Mesothelial cell of epicardium (in vitro differentiated cells): ENCODE measurements around the gene KMT2C. TPM values are rescaled to one million over a fixed set of nuclear protein-coding genes. Genes with fewer than 3 reads are reported as not detected.
A peak's percentile ranks its signal among the peaks of the same experiment; 100 is the strongest.
"Not testable (repeated sequence)": the region's sequence is repeated elsewhere in the genome, so short reads cannot be mapped to it uniquely, and the experiment has no call there.

Experiments used
- DNase-seq, 2 experiments: peaks; one replicate each; pipeline ENCODE4 v3.0.0; 2021; ENCODE audit warnings: low spot score in 2 of 2; ENCODE audit not compliant: unreplicated experiment in 2 of 2
- H3K27ac Mint-ChIP-seq: 2 replicates; pipeline ENCODE4 v1.8.0; 2021; ENCODE audit warnings: mixed read lengths
- H3K27me3 Mint-ChIP-seq: 2 replicates; pipeline ENCODE4 v1.8.0; 2021; ENCODE audit warnings: low read depth, mixed read lengths
- H3K36me3 Mint-ChIP-seq: 2 replicates; pipeline ENCODE4 v1.8.0; 2021; ENCODE audit warnings: mixed read lengths
- H3K4me1 Mint-ChIP-seq: 2 replicates; pipeline ENCODE4 v1.8.0; 2021; ENCODE audit warnings: mixed read lengths
- H3K4me3 Mint-ChIP-seq: 2 replicates; pipeline ENCODE4 v1.8.0; 2021; ENCODE audit warnings: mild to moderate bottlenecking, moderate library complexity, mixed read lengths
- H3K9me3 Mint-ChIP-seq: 2 replicates; pipeline ENCODE4 v1.8.0; 2021; ENCODE audit warnings: mixed read lengths
- total RNA-seq: library from RNA; stranded (reverse); gene quantifications from 3 replicates; pipeline ENCODE4 v1.2.1, GENCODE V29; 2021
- TF ChIP-seq, protein P1 (sequence below): fragments of 200-600 bp; sonication (generic); IDR thresholded peaks from one replicate; pipeline ENCODE4 v1.5.0; 2021; ENCODE audit warnings: antibody characterized with exemption; ENCODE audit not compliant: unreplicated experiment

Gene KMT2C
- total RNA-seq, 1 donor from 2014 or later = 108 TPM

GRCh38 chr7:152245417-152245816, 190.4 kb downstream of the KMT2C start:
- Mint-ChIP-seq H3K4me1 (peaks cover 21% of the 10 kb centered on the region), H3K36me3 (peaks cover 22% of the 10 kb centered on the region)
- not testable (repeated sequence) for H3K4me3 Mint-ChIP-seq, H3K9me3 Mint-ChIP-seq, DNase-seq, H3K27me3 Mint-ChIP-seq, H3K27ac Mint-ChIP-seq

GRCh38 chr7:152243464-152243863, 192.3 kb downstream of the KMT2C start:
- H3K36me3 Mint-ChIP-seq = peaks cover 14% of the 10 kb centered on the region
- not testable (repeated sequence) for H3K27ac Mint-ChIP-seq, H3K4me3 Mint-ChIP-seq, DNase-seq, H3K9me3 Mint-ChIP-seq, H3K27me3 Mint-ChIP-seq
- H3K4me1 Mint-ChIP-seq = peaks cover 28% of the 10 kb centered on the region

DNA sequence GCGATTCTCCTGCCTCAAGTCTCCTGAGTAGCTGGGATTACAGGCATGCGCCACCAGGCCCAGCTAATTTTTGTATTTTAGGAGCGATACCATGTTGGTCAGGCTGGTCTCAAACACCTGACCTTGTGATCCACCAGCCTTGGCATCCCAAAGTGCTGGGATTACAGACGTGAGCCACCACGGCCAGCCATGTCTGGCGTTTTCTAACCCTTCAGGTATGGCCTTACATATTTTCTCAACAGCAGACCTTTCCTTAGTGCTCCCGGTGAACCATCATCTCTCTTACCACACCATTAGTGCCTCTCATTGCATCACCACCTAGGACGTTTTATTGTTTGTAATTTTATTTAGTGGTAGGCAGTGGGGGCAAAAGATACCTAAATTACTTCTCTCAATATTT, 194.5 kb downstream of the KMT2C start:
- H3K4me3 Mint-ChIP-seq, DNase-seq, H3K9me3 Mint-ChIP-seq, H3K27ac Mint-ChIP-seq, H3K27me3 Mint-ChIP-seq: not testable (repeated sequence)
- Mint-ChIP-seq H3K4me1 (peaks cover 28% of the 10 kb centered on the region), H3K36me3 (peaks cover 11% of the 10 kb centered on the region)

- Mint-ChIP-seq H3K27ac (peak overlapping the region; percentile 47), H3K4me1 (peaks cover 16% of the 10 kb centered on the region), H3K36me3 (peaks cover 21% of the 10 kb centered on the region)
- not testable (repeated sequence) for H3K4me3 Mint-ChIP-seq, H3K27me3 Mint-ChIP-seq, DNase-seq, H3K9me3 Mint-ChIP-seq
These were observed 199.5 kb downstream of the KMT2C start for GRCh38 chr7:152236306-152236705.

DNA sequence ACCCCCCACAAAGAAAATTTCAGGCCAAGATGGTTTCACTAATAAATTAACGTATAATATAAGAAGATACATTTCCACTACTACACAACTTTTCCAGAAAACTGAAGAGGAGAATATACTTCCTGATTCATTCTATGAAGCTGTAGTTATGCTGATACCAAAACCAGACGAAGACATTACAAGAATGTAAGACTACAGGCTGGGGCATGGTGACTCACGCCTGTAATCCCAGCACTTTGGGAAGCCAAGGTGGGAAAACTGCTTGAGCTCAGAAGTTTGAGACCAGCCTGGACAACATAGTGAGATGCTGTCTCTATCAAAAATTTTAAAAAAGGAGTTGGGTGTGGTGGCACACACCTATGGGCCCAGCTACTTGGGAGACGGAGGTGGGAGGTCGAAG, 201.4 kb downstream of the KMT2C start:
- H3K36me3 Mint-ChIP-seq = peaks cover 25% of the 10 kb centered on the region
- H3K4me3 Mint-ChIP-seq, H3K27me3 Mint-ChIP-seq, H3K27ac Mint-ChIP-seq, H3K4me1 Mint-ChIP-seq, DNase-seq, H3K9me3 Mint-ChIP-seq: not testable (repeated sequence)

GRCh38 chr7:152231089-152231488, 204.7 kb downstream of the KMT2C start:
- Mint-ChIP-seq H3K4me3 (no peak overlapping the region), H3K4me1 (no peaks in the 10 kb centered on the region), H3K27me3 (no peaks in the 10 kb centered on the region), H3K27ac (no peak overlapping the region), H3K36me3 (peaks cover 28% of the 10 kb centered on the region), H3K9me3 (no peaks in the 10 kb centered on the region)
- no peak for DNase-seq
- TF ChIP-seq, protein P1, sequence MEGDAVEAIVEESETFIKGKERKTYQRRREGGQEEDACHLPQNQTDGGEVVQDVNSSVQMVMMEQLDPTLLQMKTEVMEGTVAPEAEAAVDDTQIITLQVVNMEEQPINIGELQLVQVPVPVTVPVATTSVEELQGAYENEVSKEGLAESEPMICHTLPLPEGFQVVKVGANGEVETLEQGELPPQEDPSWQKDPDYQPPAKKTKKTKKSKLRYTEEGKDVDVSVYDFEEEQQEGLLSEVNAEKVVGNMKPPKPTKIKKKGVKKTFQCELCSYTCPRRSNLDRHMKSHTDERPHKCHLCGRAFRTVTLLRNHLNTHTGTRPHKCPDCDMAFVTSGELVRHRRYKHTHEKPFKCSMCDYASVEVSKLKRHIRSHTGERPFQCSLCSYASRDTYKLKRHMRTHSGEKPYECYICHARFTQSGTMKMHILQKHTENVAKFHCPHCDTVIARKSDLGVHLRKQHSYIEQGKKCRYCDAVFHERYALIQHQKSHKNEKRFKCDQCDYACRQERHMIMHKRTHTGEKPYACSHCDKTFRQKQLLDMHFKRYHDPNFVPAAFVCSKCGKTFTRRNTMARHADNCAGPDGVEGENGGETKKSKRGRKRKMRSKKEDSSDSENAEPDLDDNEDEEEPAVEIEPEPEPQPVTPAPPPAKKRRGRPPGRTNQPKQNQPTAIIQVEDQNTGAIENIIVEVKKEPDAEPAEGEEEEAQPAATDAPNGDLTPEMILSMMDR = no peak

- H3K4me1 Mint-ChIP-seq, H3K27me3 Mint-ChIP-seq, H3K27ac Mint-ChIP-seq, DNase-seq, H3K9me3 Mint-ChIP-seq, H3K4me3 Mint-ChIP-seq: not testable (repeated sequence)
- peaks cover 31% of the 10 kb centered on the region for H3K36me3 Mint-ChIP-seq
These were observed 216.2 kb downstream of the KMT2C start for GRCh38 chr7:152219556-152219955.

- H3K27ac Mint-ChIP-seq, H3K4me1 Mint-ChIP-seq, H3K27me3 Mint-ChIP-seq, H3K9me3 Mint-ChIP-seq, DNase-seq, H3K4me3 Mint-ChIP-seq: not testable (repeated sequence)
- H3K36me3 Mint-ChIP-seq = peaks cover 27% of the 10 kb centered on the region
These were observed 227.0 kb downstream of the KMT2C start for GRCh38 chr7:152208766-152209165.

DNA sequence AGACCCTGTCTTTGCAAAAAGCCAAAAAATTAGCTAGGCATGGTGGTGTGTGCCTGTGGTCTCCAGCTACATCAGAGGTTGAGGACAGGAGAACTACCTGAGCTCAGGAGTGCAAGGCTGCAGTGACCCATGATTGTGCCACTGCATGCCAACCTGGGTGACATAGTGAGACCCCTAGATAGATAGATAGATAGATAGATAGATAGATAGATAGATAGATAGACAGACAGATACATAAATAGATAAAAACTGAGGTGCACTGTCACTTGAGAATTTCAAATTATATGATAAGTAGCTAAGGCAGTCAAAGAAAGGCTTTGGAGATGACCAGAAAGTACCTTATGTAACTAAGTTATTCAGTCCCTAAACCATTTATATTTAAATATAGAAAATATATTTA, 231.4 kb downstream of the KMT2C start:
- H3K27me3 Mint-ChIP-seq, H3K9me3 Mint-ChIP-seq, H3K4me3 Mint-ChIP-seq, H3K4me1 Mint-ChIP-seq, DNase-seq, H3K27ac Mint-ChIP-seq: not testable (repeated sequence)
- peaks cover 17% of the 10 kb centered on the region for H3K36me3 Mint-ChIP-seq

- no peaks in the 10 kb centered on the region for H3K9me3 Mint-ChIP-seq
- H3K36me3 Mint-ChIP-seq = peaks cover 27% of the 10 kb centered on the region
- TF ChIP-seq, protein P1 = no peak
These were observed 232.7 kb downstream of the KMT2C start for GRCh38 chr7:152203095-152203494.

More at GRCh38 chr7:152203095-152203494, 232.7 kb downstream of the KMT2C start:
- Mint-ChIP-seq H3K4me1 (peaks cover 6% of the 10 kb centered on the region), H3K27ac (no peak overlapping the region), H3K27me3 (no peaks in the 10 kb centered on the region), H3K4me3 (no peak overlapping the region)
- no peak for DNase-seq
